ENCODE measurements around the gene RGPD8.
"Not testable (repeated sequence)": the region's sequence is repeated elsewhere in the genome, so short reads cannot be mapped to it uniquely, and the experiment has no call there.

GRCh38 chr2:112432390-112432734 is 1.1 kb downstream of the RGPD8 start:
- TF ChIP-seq CTCF (conservative IDR thresholded peaks at IDR 0.05; ENCODE audit: low read depth, low read length); EZH2 (IDR thresholded peaks at IDR 0.05; ENCODE audit: low read length, unreplicated experiment): not testable (repeated sequence)

Data from PC-3 (cell line).